Activated CD4-positive, alpha-beta memory T cell treated with anti-CD3 and anti-CD28 coated beads for 36 hours (primary cell): Measurements from ENCODE around the gene PGAM1. TPM values are rescaled to one million over a fixed set of nuclear protein-coding genes. Genes with fewer than 3 reads are reported as not detected.
"Not testable (repeated sequence)": the region's sequence is repeated elsewhere in the genome, so short reads cannot be mapped to it uniquely, and the experiment has no call there.

Experiments
- CTCF ChIA-PET: fragments of 350-600 bp; sonication (Branson Sonifier 250); formaldehyde crosslinking; loops from one replicate; lab custom pipeline; 2021; ENCODE audit warnings: antibody characterized with exemption, inconsistent platforms; lab: Charles Lee
- POLR2A ChIA-PET: fragments of 350-600 bp; sonication (Branson Sonifier 250); formaldehyde crosslinking; loops from one replicate; lab custom pipeline; 2021; ENCODE audit warnings: antibody characterized with exemption; lab: Charles Lee
- DNase-seq: peaks from one replicate; pipeline ENCODE4 v3.0.0-alpha.2; 2020
- H3K27ac Mint-ChIP-seq: one replicate; pipeline ENCODE4 v1.8.0; 2021; ENCODE audit warnings: mixed read lengths
- H3K27me3 Mint-ChIP-seq: one replicate; pipeline ENCODE4 v1.8.0; 2021; ENCODE audit warnings: mixed read lengths
- H3K36me3 Mint-ChIP-seq: one replicate; pipeline ENCODE4 v1.8.0; 2021; ENCODE audit warnings: mixed read lengths
- H3K4me1 Mint-ChIP-seq: one replicate; pipeline ENCODE4 v1.8.0; 2021; ENCODE audit warnings: low read depth, mixed read lengths
- H3K4me3 Mint-ChIP-seq: one replicate; pipeline ENCODE4 v1.8.0; 2021; ENCODE audit warnings: mild to moderate bottlenecking, mixed read lengths
- H3K9me3 Mint-ChIP-seq: one replicate; pipeline ENCODE4 v1.8.0; 2021; ENCODE audit warnings: mixed read lengths
- intact Hi-C: fragments of 100-400 bp; cut with micrococcal nuclease; formaldehyde crosslinking; loops from one replicate; pipeline ENCODE4 v1.15.1; 2023
- total RNA-seq, 2 experiments: library from RNA; stranded (reverse); gene quantifications; one replicate each; pipeline ENCODE4 v1.2.3, GENCODE V29; 2021

PGAM1 gene
- total RNA-seq, 2 experiments from 2014 or later: 1,430 to 1,457 TPM

DNA sequence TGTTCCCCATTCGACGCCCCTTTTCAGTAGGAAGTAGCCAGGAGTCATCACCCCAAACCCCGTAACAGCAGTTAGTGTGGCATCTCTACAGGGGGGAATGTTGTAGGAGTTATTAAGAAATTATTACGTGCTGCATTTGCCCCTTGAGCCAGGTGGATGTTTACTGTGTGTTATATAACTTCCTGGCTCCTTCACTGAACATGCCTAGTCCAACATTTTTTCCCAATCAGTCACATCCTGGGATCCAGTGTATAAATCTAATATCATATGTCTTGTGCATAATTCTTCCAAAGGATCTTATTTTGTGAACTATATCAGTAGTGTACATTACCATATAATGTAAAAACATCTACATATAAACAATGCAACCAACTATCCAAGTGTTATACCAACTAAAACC is 53.4 kb downstream of the PGAM1 start:
- CTCF ChIA-PET, H3K27ac Mint-ChIP-seq, intact Hi-C loops, POLR2A ChIA-PET, H3K4me3 Mint-ChIP-seq, H3K9me3 Mint-ChIP-seq, H3K4me1 Mint-ChIP-seq, DNase-seq, H3K27me3 Mint-ChIP-seq: not testable (repeated sequence)
- H3K36me3 Mint-ChIP-seq: peaks cover 50% of the 10 kb centered on the region

DNA sequence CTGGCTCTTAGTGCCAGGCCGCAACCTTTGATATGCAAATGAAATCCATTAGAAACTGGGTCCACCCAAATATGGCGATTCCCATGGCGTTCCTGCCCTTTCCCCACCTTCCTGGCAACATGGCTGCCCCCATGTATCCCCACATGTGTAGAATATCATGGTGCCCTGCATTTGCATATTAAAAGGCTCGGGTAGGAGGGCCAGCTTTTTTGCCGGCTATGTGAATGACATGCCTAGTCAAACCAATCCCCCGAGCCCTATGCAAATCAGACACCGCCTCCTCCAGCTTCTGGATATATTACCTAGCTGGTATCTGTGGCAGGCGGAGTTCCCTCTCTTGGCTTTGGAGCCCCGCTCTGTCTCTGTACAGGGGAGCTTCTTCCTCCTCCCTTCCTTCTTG is 53.9 kb downstream of the PGAM1 start:
- Mint-ChIP-seq H3K36me3 (peaks cover 46% of the 10 kb centered on the region), H3K4me3 (no peak overlapping the region), H3K9me3 (no peaks in the 10 kb centered on the region), H3K27me3 (no peaks in the 10 kb centered on the region), H3K27ac (no peak overlapping the region), H3K4me1 (peaks cover 3% of the 10 kb centered on the region)
- ChIA-PET POLR2A (interaction anchor here (0.8 kb wide), 1 partner anchor 15 kb away, joined by 3 read pairs; no protein-coding TSS in a partner anchor), CTCF (no interaction called here)
- intact Hi-C loops: no loop called here
- no peak for DNase-seq

GRCh38 chr10:97481071-97481470 is 55.1 kb downstream of the PGAM1 start:
- CTCF ChIA-PET: interaction anchor here (0.6 kb wide), 1 partner anchor 17 kb away, joined by 8 read pairs; no protein-coding TSS in a partner anchor
- H3K27me3 Mint-ChIP-seq: no peaks in the 10 kb centered on the region
- H3K9me3 Mint-ChIP-seq: no peaks in the 10 kb centered on the region
- no peak for DNase-seq
- intact Hi-C loops: no loop called here
- H3K27ac Mint-ChIP-seq: no peak overlapping the region
- H3K4me3 Mint-ChIP-seq: no peak overlapping the region
- H3K4me1 Mint-ChIP-seq: peaks cover 7% of the 10 kb centered on the region
- POLR2A ChIA-PET: no interaction called here
- peaks cover 37% of the 10 kb centered on the region for H3K36me3 Mint-ChIP-seq

GRCh38 chr10:97482381-97482780 is 56.4 kb downstream of the PGAM1 start:
- Mint-ChIP-seq H3K27me3 (no peaks in the 10 kb centered on the region), H3K27ac (no peak overlapping the region), H3K36me3 (peaks cover 25% of the 10 kb centered on the region), H3K4me1 (peaks cover 11% of the 10 kb centered on the region), H3K9me3 (no peaks in the 10 kb centered on the region), H3K4me3 (no peak overlapping the region)
- CTCF ChIA-PET: interaction anchor here (0.9 kb wide), 1 partner anchor 70 kb away, joined by 3 read pairs; no protein-coding TSS in a partner anchor
- intact Hi-C loops: no loop called here
- POLR2A ChIA-PET: no interaction called here
- no peak for DNase-seq

Other genes with a start within 250 kb of the PGAM1 start
- under 1 TPM; 0.63 to 0.71 TPM for gene SLIT1, start 240.2 kb upstream of the PGAM1 start, total RNA-seq
- gene ARHGAP19, start 133.6 kb upstream of the PGAM1 start, total RNA-seq: 10 to 100 TPM; 53.2 to 54.2 TPM
- 1 to 10 TPM; 2.1 TPM for gene FRAT1, start 106.9 kb upstream of the PGAM1 start, total RNA-seq
- 1 to 10 TPM; 5.1 to 5.3 TPM for gene FRAT2, start 91.5 kb upstream of the PGAM1 start, total RNA-seq
- 10 to 100 TPM; 40.4 to 41.8 TPM for gene RRP12, start 24.9 kb upstream of the PGAM1 start, total RNA-seq
- 10 to 100 TPM; 69.0 to 75.1 TPM for gene EXOSC1, start 19.8 kb downstream of the PGAM1 start, total RNA-seq
- gene ZDHHC16, start 20.0 kb downstream of the PGAM1 start, total RNA-seq: 10 to 100 TPM; 42.5 to 43.6 TPM
- gene MMS19, start 72.2 kb downstream of the PGAM1 start, total RNA-seq: 10 to 100 TPM; 84.7 to 86.8 TPM
- gene UBTD1, start 72.7 kb downstream of the PGAM1 start, total RNA-seq: 1 to 10 TPM; 1.6 to 2.6 TPM
- not detected for gene ANKRD2, start 146.6 kb downstream of the PGAM1 start, total RNA-seq
- gene HOGA1, start 158.2 kb downstream of the PGAM1 start, total RNA-seq: not detected
- gene C10orf62, start 163.5 kb downstream of the PGAM1 start, total RNA-seq: not detected
- gene MORN4, start 207.3 kb downstream of the PGAM1 start, total RNA-seq: 1 to 10 TPM; 5.3 to 6.5 TPM
- gene PI4K2A, start 214.5 kb downstream of the PGAM1 start, total RNA-seq: 10 to 100 TPM; 13.1 to 13.2 TPM